Heart left ventricle (tissue), 16 donors: ENCODE measurements around the gene CDK5RAP2. TPM values are rescaled to one million over a fixed set of nuclear protein-coding genes. Genes with fewer than 3 reads are reported as not detected.

Experiments
- ATAC-seq, 4 donors: fragments of 200-7000 bp; cut with Tn5 transposase; one replicate each; pipeline ENCODE4 v1.9.1; 2020 to 2022; ENCODE audit warnings: moderate library complexity in 4 of 4, mild to moderate bottlenecking in 3 of 4, moderate number of reproducible peaks in 1 of 4
- DNase-seq, 5 donors: peaks; one replicate each; pipeline ENCODE4 v3.0.0-alpha.2; 2020
- H3K27ac ChIP-seq, 12 donors: fragments of 200-600 bp; sonication (generic) in 4 of 12; one replicate each; pipeline versions ENCODE4 v1.5.0 to v1.8.0; 2016 to 2022; ENCODE audit warnings: mild to moderate bottlenecking in 2 of 12
- H3K27me3 ChIP-seq, 9 donors: fragments of 200-600 bp; sonication (generic) in 2 of 9; one replicate each; pipeline versions ENCODE4 v1.5.1 to v1.8.0; 2016 to 2022; ENCODE audit warnings: mild to moderate bottlenecking in 3 of 9
- H3K36me3 ChIP-seq, 9 donors: fragments of 200-600 bp; sonication (generic) in 2 of 9; one replicate each; pipeline versions ENCODE4 v1.5.0 to v1.8.0; 2018 to 2022; ENCODE audit warnings: mild to moderate bottlenecking in 2 of 9
- H3K4me1 ChIP-seq, 12 donors: fragments of 200-600 bp; sonication (generic) in 4 of 12; one replicate each; pipeline versions ENCODE4 v1.5.0 to v1.8.0; 2016 to 2022; ENCODE audit warnings: mild to moderate bottlenecking in 3 of 12
- H3K4me3 ChIP-seq, 12 donors: fragments of 200-600 bp; sonication (generic) in 4 of 12; one replicate each; pipeline versions ENCODE4 v1.5.0 to v1.8.0; 2017 to 2022; ENCODE audit warnings: mild to moderate bottlenecking in 9 of 12, moderate library complexity in 4 of 12
- H3K9me3 ChIP-seq, 12 donors: fragments of 200-600 bp; sonication (generic) in 4 of 12; one replicate each; pipeline versions ENCODE4 v1.5.0 to v1.8.0; 2016 to 2022; ENCODE audit warnings: mild to moderate bottlenecking in 1 of 12
- POLR2A ChIP-seq, 2 donors: fragments of 450-650 bp; IDR thresholded peaks; one replicate each; pipeline ENCODE4 v1.6.1; 2017; ENCODE audit warnings: antibody characterized with exemption in 2 of 2, mild to moderate bottlenecking in 2 of 2, moderate library complexity in 2 of 2
- WGBS, 4 donors: extraction: QIAGEN DNeasy Blood & Tissue Kit in 2 of 4; methylation state at CpG; one replicate each; pipeline versions ENCODE4 v1.1.5 to v1.1.7; 2013 to 2018; 5-methylcytosine and 5-hydroxymethylcytosine counted together
- intact Hi-C, 10 donors: fragments of 100-400 bp; cut with DNase I; formaldehyde crosslinking; loops; one replicate each; pipeline versions ENCODE4 v1.11.1 to v1.14.2; 2022
- polyA plus RNA-seq, 2 donors: library from polyadenylated mRNA; stranded (reverse); fragments of 200-250 nt; gene quantifications; one replicate each; pipeline ENCODE4 v1.2.3, GENCODE V29; 2013
- total RNA-seq, 9 donors: library from RNA; depleted of rRNA in 2 of 9; stranded (reverse); fragments of >200 nt in 2 of 9; fragmentation: NEBNext Ultra II Directional in 3 of 9; extraction: Animal tissue kit (Norgen Biotek cat#: 25700) in 3 of 9; gene quantifications; one replicate each; pipeline versions ENCODE4 v1.1.0 to v1.2.4, GENCODE V29; 2016 to 2023
- TF ChIP-seq, protein P1 (sequence below), 12 donors: fragments of 200-600 bp; sonication (generic) in 4 of 12; IDR thresholded peaks; one replicate each; pipeline versions ENCODE4 v1.5.0 to v1.8.0; 2018 to 2022; ENCODE audit warnings: antibody characterized with exemption in 12 of 12, mild to moderate bottlenecking in 5 of 12
- donor health status: ischemic (EF 13 %, LVEDD 7.1; RV severe dilation, severe dysfunction).
- donor health status: healthy with polysubstance abuse.
- donor health status: DM: no; HTN: yes; CAD: no.
- donor health status: DM: no; HTN: no; CAD: no.
- donor health status: ischemic (EF 25% LVEDD 6.9; RV normal size, moderate dysfunction).
- donor health status: ischemic (EF 25% LVEDD 5.7; RV mildly dilated, moderate dysfunction).
- donor health status: healthy.
- donor health status: DM: yes; HTN: yes; CAD: no.
- donor health status: ischemic (EF 35%, LVEDD 5.7; RV mildly dilated, moderate dysfunction).
- donor health status: nonischemic (EF 11% LVEDD 7.7; RV severe dilation, severe dysfunction).
- donor health status: DM: yes; HTN: yes; CAD: no.
- donor health status: PGD.
- donor health status: ischemic (EF 29% LVEDD 5.4; RV normal size, mild dysfunction).
- donor health status: nonischemic (EF 23%, LVEDD 6.1; RV moderate dilation, normal function).

CDK5RAP2 gene
- total and polyA plus RNA-seq, 11 donors, result 26.1 to 114 (median 53.1) TPM

DNA sequence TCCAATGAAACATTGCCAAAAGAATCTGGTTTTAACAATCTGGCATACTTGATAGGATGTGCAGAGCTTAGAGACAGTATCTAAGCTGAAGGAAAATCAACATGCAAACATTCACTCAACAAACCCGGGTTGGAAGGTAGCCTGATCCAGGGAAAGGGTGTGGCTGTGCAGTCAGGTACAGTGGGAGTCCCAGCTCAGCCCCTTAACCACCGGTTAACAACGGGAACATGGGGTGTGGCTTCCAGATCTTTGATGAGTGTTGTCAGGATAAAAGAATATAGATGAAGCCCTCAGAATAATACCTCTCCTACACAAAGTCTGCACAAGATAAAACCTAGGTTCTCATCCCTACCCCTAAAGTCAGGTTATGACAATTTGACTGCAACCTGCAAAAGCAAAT is 127.3 kb downstream of the CDK5RAP2 start:
- ATAC-seq, result no peak
- no peaks in the 10 kb centered on the region for H3K4me1 ChIP-seq
- no peak for TF ChIP-seq POLR2A (IDR thresholded peaks at IDR 0.05)
- TF ChIP-seq, protein P1, sequence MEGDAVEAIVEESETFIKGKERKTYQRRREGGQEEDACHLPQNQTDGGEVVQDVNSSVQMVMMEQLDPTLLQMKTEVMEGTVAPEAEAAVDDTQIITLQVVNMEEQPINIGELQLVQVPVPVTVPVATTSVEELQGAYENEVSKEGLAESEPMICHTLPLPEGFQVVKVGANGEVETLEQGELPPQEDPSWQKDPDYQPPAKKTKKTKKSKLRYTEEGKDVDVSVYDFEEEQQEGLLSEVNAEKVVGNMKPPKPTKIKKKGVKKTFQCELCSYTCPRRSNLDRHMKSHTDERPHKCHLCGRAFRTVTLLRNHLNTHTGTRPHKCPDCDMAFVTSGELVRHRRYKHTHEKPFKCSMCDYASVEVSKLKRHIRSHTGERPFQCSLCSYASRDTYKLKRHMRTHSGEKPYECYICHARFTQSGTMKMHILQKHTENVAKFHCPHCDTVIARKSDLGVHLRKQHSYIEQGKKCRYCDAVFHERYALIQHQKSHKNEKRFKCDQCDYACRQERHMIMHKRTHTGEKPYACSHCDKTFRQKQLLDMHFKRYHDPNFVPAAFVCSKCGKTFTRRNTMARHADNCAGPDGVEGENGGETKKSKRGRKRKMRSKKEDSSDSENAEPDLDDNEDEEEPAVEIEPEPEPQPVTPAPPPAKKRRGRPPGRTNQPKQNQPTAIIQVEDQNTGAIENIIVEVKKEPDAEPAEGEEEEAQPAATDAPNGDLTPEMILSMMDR (IDR thresholded peaks at IDR 0.05), result no peak
- WGBS, 4 donors, result 80 to 96% (median 88%) methylated on average over 3 of the region's 3 CpGs
- H3K36me3 ChIP-seq, result peaks cover 0 to 62% (median 48%) of the 10 kb centered on the region in 9 donors
- H3K27me3 ChIP-seq, result no peaks in the 10 kb centered on the region
- no peak overlapping the region for H3K4me3 ChIP-seq
- H3K27ac ChIP-seq, result no peak overlapping the region
- peaks cover 0 to 12% (median 0%) of the 10 kb centered on the region in 12 donors for H3K9me3 ChIP-seq
- no peak for DNase-seq
- intact Hi-C loops, result loop anchor here in 1 of 10 donors (10.0 kb wide), 1 partner anchor 468 kb away; no protein-coding TSS in a partner anchor

GRCh38 chr9:120450916-120451315 is 129.1 kb downstream of the CDK5RAP2 start:
- ATAC-seq (no peak), DNase-seq (no peak)
- peaks cover 0 to 62% (median 37%) of the 10 kb centered on the region in 9 donors for H3K36me3 ChIP-seq
- no peak overlapping the region for H3K27ac ChIP-seq
- H3K9me3 ChIP-seq, result peaks cover 0 to 5% (median 0%) of the 10 kb centered on the region in 12 donors
- H3K27me3 ChIP-seq, result no peaks in the 10 kb centered on the region
- intact Hi-C loops, result loop anchor here in 1 of 10 donors (10.0 kb wide), 1 partner anchor 466 kb away; no protein-coding TSS in a partner anchor
- WGBS, 4 donors, result 74 to 78% (median 76%) methylated on average over 3 of the region's 3 CpGs
- H3K4me1 ChIP-seq, result peaks cover 0 to 11% (median 0%) of the 10 kb centered on the region in 12 donors
- H3K4me3 ChIP-seq, result no peak overlapping the region
- TF ChIP-seq, protein P1 (IDR thresholded peaks at IDR 0.05), result no peak
- no peak for TF ChIP-seq POLR2A (IDR thresholded peaks at IDR 0.05)

DNA sequence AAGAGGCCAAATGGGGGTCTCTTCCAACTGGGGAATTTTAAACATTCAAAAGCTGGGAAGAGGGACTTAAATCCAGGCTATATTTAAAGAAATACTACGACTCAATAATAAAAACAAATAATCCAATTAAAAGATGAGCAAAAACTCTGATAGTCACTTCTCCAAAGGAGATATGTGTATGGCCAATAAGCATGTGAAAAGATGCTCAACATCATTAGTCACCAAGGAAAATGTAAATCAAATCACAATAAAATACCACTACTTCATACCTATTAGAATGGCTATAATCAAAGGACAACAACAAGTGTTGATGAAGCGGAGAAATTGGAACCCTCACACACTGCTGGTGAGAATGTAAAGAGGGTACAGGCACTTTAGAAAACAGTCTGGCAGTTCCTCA is 130.4 kb downstream of the CDK5RAP2 start:
- Histone ChIP-seq H3K36me3 (peaks cover 0 to 61% (median 31%) of the 10 kb centered on the region in 9 donors), H3K4me1 (peaks cover 0 to 14% (median 0%) of the 10 kb centered on the region in 12 donors), H3K27me3 (no peaks in the 10 kb centered on the region), H3K27ac (no peak overlapping the region), H3K9me3 (no peaks in the 10 kb centered on the region), H3K4me3 (no peak overlapping the region)
- 96 to 100% (median 97%) methylated on average over 2 of the region's 2 CpGs for WGBS, 4 donors
- DNase-seq (no peak), ATAC-seq (no peak)
- intact Hi-C loops, result no loop called here
- TF ChIP-seq, protein P1 (IDR thresholded peaks at IDR 0.05), result no peak
- TF ChIP-seq POLR2A (IDR thresholded peaks at IDR 0.05), result no peak

GRCh38 chr9:120447959-120448500 is 131.9 kb downstream of the CDK5RAP2 start:
- no peak for ATAC-seq
- no peak overlapping the region for H3K27ac ChIP-seq
- intact Hi-C loops, result no loop called here
- peaks cover 0 to 61% (median 28%) of the 10 kb centered on the region in 9 donors for H3K36me3 ChIP-seq
- no peak overlapping the region for H3K4me3 ChIP-seq
- no peaks in the 10 kb centered on the region for H3K9me3 ChIP-seq
- no peaks in the 10 kb centered on the region for H3K27me3 ChIP-seq
- TF ChIP-seq POLR2A (IDR thresholded peaks at IDR 0.05), result no peak
- TF ChIP-seq, protein P1 (IDR thresholded peaks at IDR 0.05), result no peak
- no peak for DNase-seq
- H3K4me1 ChIP-seq, result peaks cover 0 to 14% (median 0%) of the 10 kb centered on the region in 12 donors
- WGBS, 4 donors, result 94 to 96% (median 95%) methylated on average over 9 of the region's 9 CpGs
